GM12872 (cell line): Measurements from ENCODE around the gene MSL1.

ENCODE experiments used
- TF ChIP-seq, protein P1 (sequence below): IDR thresholded peaks from 3 replicates; pipeline ENCODE4 v1.5.1; 2011; ENCODE audit warnings: low read depth, mild to moderate bottlenecking, low read length, moderate library complexity; ENCODE audit not compliant: insufficient read depth

MSL1 gene

DNA sequence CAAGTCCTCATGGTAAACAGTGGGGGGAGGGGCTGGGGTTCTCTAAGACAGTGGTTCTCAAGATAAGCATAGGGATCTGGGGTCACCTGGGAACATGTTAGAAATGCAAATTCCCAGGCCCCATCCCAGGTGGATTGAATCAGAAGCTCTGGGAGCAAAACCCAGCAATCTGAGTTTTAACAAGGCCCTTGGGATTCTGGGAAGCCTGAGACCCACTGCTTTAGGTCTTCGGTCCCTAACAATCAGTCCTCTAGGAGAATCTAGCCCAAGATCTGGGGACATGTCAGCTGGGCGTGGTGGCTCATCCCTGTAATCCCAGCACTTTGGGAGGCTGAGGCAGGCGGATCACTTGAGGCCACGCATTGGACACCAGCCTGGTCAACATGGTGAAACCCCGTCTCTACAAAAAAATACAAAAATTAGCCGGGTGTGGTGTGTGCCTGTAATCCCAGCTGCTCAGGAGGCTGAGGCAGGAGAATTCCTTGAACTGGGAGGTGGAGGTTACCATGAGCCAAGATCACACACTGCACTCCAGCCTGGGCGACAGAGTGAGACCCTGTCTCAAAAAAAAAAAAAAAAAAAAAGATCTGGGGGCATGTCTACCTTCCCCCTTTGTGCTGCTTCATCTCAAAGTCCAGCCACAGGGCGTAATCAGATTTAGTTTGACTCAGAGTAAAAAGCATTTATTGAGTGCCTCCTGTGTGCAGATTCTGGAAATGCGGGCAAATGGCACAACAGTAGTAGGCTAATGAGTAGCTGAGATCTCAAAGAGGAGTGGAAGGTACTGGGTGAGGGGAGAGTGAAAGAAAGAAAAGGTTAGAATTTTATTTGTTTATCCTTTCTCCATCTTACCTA, 12.6 kb upstream of the MSL1 start:
- TF ChIP-seq, protein P1, sequence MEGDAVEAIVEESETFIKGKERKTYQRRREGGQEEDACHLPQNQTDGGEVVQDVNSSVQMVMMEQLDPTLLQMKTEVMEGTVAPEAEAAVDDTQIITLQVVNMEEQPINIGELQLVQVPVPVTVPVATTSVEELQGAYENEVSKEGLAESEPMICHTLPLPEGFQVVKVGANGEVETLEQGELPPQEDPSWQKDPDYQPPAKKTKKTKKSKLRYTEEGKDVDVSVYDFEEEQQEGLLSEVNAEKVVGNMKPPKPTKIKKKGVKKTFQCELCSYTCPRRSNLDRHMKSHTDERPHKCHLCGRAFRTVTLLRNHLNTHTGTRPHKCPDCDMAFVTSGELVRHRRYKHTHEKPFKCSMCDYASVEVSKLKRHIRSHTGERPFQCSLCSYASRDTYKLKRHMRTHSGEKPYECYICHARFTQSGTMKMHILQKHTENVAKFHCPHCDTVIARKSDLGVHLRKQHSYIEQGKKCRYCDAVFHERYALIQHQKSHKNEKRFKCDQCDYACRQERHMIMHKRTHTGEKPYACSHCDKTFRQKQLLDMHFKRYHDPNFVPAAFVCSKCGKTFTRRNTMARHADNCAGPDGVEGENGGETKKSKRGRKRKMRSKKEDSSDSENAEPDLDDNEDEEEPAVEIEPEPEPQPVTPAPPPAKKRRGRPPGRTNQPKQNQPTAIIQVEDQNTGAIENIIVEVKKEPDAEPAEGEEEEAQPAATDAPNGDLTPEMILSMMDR = peak; percentile 12; the same call in 1 of the 3 replicates

- TF ChIP-seq, protein P1 = no peak
Observed at GRCh38 chr17:40110026-40110845, 11.5 kb upstream of the MSL1 start.

DNA sequence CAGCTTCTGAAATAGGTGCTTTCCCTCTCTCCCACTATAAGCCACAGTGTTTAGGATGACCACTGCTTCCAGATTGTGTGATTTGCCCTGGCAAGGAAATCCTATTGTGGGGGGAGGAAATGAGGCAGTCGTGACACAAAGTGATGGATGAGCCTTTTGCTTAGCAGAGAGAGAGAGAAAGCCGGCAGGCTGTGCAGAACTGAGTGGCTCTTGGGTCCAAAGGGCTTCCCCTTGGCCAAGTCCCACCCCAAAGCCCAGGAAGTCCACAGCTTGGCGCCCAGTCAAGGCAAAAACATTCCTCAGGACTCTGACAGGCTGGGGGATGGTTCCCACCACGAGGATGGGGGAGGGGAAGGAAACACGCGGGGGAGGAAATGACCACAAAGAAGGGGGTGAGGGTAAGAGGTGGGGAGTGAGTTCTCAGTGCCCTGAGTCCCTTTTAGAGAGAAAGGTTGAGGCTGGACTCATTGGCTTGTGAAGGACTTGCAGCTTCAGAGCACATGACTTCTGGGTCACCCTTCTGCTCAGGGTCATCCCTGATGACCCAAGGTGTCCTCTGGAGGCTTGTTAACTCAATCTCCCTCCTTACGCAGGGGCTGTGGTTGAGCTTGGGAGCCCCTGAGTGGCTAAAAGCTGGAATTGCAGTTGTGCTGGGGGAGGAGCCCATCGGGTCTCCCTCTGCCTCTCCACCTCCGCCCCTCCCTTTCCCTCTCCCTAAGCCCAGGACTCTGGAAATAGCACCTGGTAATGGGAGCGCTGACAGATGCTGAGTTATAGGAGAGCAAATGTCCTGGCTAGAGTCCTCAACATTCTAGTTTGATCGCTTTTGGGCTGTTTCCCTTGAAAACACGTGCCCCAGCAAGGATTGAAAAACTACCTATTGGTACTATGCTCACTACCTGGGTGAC, 10.3 kb upstream of the MSL1 start:
- TF ChIP-seq, protein P1 = peak; percentile 89

DNA sequence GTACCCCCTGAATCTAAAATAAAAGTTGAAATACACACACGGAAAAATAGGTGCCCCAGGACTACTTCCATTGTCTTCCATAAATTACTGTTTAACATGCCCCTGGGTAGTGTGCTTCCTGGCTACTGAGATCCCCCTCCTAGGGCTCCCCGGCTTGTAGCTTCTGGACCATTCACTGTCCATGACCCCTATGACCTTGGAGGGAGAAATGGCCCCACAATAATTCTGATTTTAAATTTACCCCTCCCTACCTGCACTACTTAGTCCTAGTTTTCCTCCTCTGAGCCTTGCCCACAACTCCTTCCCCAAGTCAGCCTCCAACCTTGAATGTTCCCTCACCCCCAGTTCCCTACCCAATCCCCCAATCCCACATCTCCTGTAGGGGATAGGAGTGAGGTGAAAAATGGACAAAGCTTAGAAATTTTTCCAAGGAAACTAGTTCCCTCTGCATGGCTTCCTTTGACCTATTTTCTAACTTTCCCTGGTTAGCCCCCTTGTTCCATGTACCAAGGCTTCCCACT, 9.5 kb upstream of the MSL1 start:
- TF ChIP-seq, protein P1 = no peak

GRCh38 chr17:40112718-40113109, 9.1 kb upstream of the MSL1 start:
- TF ChIP-seq, protein P1 = no peak

GRCh38 chr17:40113110-40113906, 8.5 kb upstream of the MSL1 start:
- TF ChIP-seq, protein P1 = peak; percentile 76
